ENCODE results near the gene CIZ1.
A peak's percentile ranks its signal among the peaks of the same experiment; 100 is the strongest.
"Not testable (repeated sequence)": the region's sequence is repeated elsewhere in the genome, so short reads cannot be mapped to it uniquely, and the experiment has no call there.

CIZ1 gene

GRCh38 chr9:128191406-128192046, at the start of gene CIZ1:
CIZ1 (minus strand) TSS chr9:128191572; CDS start chr9:128190857, 715 bp downstream.
- peak; percentile 81 for DNase-seq

GRCh38 chr9:128233817-128234406, 42.5 kb upstream of the CIZ1 start:
- DNase-seq: no peak

GRCh38 chr9:128232528-128233428, 41.4 kb upstream of the CIZ1 start:
- DNase-seq: no peak

- DNase-seq: no peak
These were observed 40.5 kb upstream of the CIZ1 start for GRCh38 chr9:128231638-128232527.

GRCh38 chr9:128230897-128231296, 39.5 kb upstream of the CIZ1 start:
- not testable (repeated sequence) for DNase-seq

- no peak for DNase-seq
These were observed 35.0 kb upstream of the CIZ1 start for GRCh38 chr9:128226412-128226801.

GRCh38 chr9:128225770-128226411, 34.5 kb upstream of the CIZ1 start:
- DNase-seq: no peak

- no peak for DNase-seq
These were observed 33.5 kb upstream of the CIZ1 start for GRCh38 chr9:128224877-128225276.

GRCh38 chr9:128222880-128223670, 31.7 kb upstream of the CIZ1 start:
- DNase-seq: no peak

GRCh38 chr9:128222026-128222425, 30.7 kb upstream of the CIZ1 start:
- DNase-seq: no peak

GRCh38 chr9:128219831-128220230, 28.5 kb upstream of the CIZ1 start:
- DNase-seq: no peak

GRCh38 chr9:128218518-128219389, 27.4 kb upstream of the CIZ1 start:
- DNase-seq: no peak

- DNase-seq: no peak
These were observed 26.8 kb upstream of the CIZ1 start for GRCh38 chr9:128218172-128218517.

GRCh38 chr9:128216781-128217553, 25.6 kb upstream of the CIZ1 start:
- no peak for DNase-seq

GRCh38 chr9:128215491-128216409, 24.4 kb upstream of the CIZ1 start:
- no peak for DNase-seq

GRCh38 chr9:128214571-128215490, 23.5 kb upstream of the CIZ1 start:
- DNase-seq: no peak

- DNase-seq: no peak
These were observed 22.6 kb upstream of the CIZ1 start for GRCh38 chr9:128213746-128214497.

All from NCI-H774 (cell line).